Ascending aorta (tissue), 2 donors: ENCODE measurements around the gene DYNLL1. TPM values are rescaled to one million over a fixed set of nuclear protein-coding genes. Genes with fewer than 3 reads are reported as not detected.
A peak's percentile ranks its signal among the peaks of the same experiment; 100 is the strongest.

Experiments
- DNase-seq, 2 donors: peaks; one replicate each; pipeline ENCODE4 v3.0.0-alpha.2; 2019; ENCODE audit warnings: low spot score in 2 of 2
- H3K27ac ChIP-seq, 2 donors: fragments of 200-600 bp; sonication (generic); one replicate each; pipeline ENCODE4 v1.5.1; 2016 to 2017; ENCODE audit warnings: mild to moderate bottlenecking in 1 of 2
- H3K27me3 ChIP-seq: fragments of 200-600 bp; sonication (generic); one replicate; pipeline ENCODE4 v1.5.1; 2017
- H3K36me3 ChIP-seq, 2 donors: fragments of 200-600 bp; sonication (generic); one replicate each; pipeline ENCODE4 v1.5.1; 2016
- H3K4me1 ChIP-seq, 2 donors: fragments of 200-600 bp; sonication (generic); one replicate each; pipeline ENCODE4 v1.5.1; 2016 to 2017; ENCODE audit warnings: mild to moderate bottlenecking in 1 of 2
- H3K4me3 ChIP-seq, 2 donors: fragments of 200-600 bp; sonication (generic); one replicate each; pipeline ENCODE4 v1.5.1; 2016 to 2017; ENCODE audit warnings: mild to moderate bottlenecking in 1 of 2
- H3K9me3 ChIP-seq, 2 donors: fragments of 200-600 bp; sonication (generic); one replicate each; pipeline ENCODE4 v1.5.1; 2016
- CTCF ChIP-seq, 3 experiments: fragments of 200-600 bp in 2 of 3; fragments of 450-650 bp in 1 of 3; sonication (generic) in 2 of 3; IDR thresholded peaks; one replicate each; pipeline ENCODE4 v1.5.1; 2016 to 2019; ENCODE audit warnings: antibody characterized with exemption in 3 of 3, mild to moderate bottlenecking in 1 of 3, moderate library complexity in 1 of 3
- intact Hi-C: fragments of 100-400 bp; cut with DNase I; formaldehyde crosslinking; loops from one replicate; pipeline ENCODE4 v1.15.1; 2023
- total RNA-seq: library from RNA; depleted of rRNA; stranded (reverse); fragments of >200 nt; gene quantifications from one replicate; pipeline ENCODE4 v1.1.0, GENCODE V29; 2016

The DYNLL1 gene
- total RNA-seq, 1 donor from 2014 or later = 216 TPM

GRCh38 chr12:120539303-120539702 lies 43.4 kb downstream of the DYNLL1 start:
- H3K4me1 ChIP-seq = peaks cover 19 to 69% of the 10 kb centered on the region in 2 donors
- DNase-seq = no peak

GRCh38 chr12:120540445-120540844 lies 44.5 kb downstream of the DYNLL1 start:
- DNase-seq = no peak
- Histone ChIP-seq H3K27ac (peak overlapping the region; percentile 73 to 96), H3K9me3 (no peaks in the 10 kb centered on the region), H3K36me3 (peaks cover 0 to 3% of the 10 kb centered on the region in 2 donors), H3K27me3 (no peaks in the 10 kb centered on the region), H3K4me1 (peaks cover 19 to 69% of the 10 kb centered on the region in 2 donors), H3K4me3 (peak overlapping the region in 1 of 2 donors; percentile 4)
- intact Hi-C loops = no loop called here
- TF ChIP-seq CTCF (IDR thresholded peaks at IDR 0.05) = no peak

More at GRCh38 chr12:120539303-120539702, 43.4 kb downstream of the DYNLL1 start:
- intact Hi-C loops = no loop called here
- peak overlapping the region; percentile 42 to 96 for H3K4me3 ChIP-seq
- H3K9me3 ChIP-seq = no peaks in the 10 kb centered on the region
- peak overlapping the region; percentile 73 to 96 for H3K27ac ChIP-seq
- H3K36me3 ChIP-seq = peaks cover 0 to 3% of the 10 kb centered on the region in 2 donors
- no peak for TF ChIP-seq CTCF (IDR thresholded peaks at IDR 0.05)
- no peaks in the 10 kb centered on the region for H3K27me3 ChIP-seq

- Histone ChIP-seq H3K4me3 (no peak overlapping the region), H3K9me3 (no peaks in the 10 kb centered on the region), H3K27ac (peak overlapping the region in 1 of 2 donors; percentile 27), H3K27me3 (no peaks in the 10 kb centered on the region), H3K36me3 (peaks cover 12 to 13% of the 10 kb centered on the region in 2 donors), H3K4me1 (peaks cover 8 to 52% of the 10 kb centered on the region in 2 donors)
- intact Hi-C loops = no loop called here
- DNase-seq = no peak
- no peak for TF ChIP-seq CTCF (IDR thresholded peaks at IDR 0.05)
Measured at GRCh38 chr12:120542166-120542565, 46.3 kb downstream of the DYNLL1 start.

GRCh38 chr12:120544691-120545090 lies 48.8 kb downstream of the DYNLL1 start:
- Histone ChIP-seq H3K9me3 (no peaks in the 10 kb centered on the region), H3K27me3 (no peaks in the 10 kb centered on the region), H3K36me3 (peaks cover 33 to 38% of the 10 kb centered on the region in 2 donors), H3K4me1 (peaks cover 0 to 32% of the 10 kb centered on the region in 2 donors), H3K27ac (no peak overlapping the region), H3K4me3 (no peak overlapping the region)
- TF ChIP-seq CTCF (IDR thresholded peaks at IDR 0.05) = no peak
- intact Hi-C loops = no loop called here
- DNase-seq = no peak

- no peaks in the 10 kb centered on the region for H3K27me3 ChIP-seq
- intact Hi-C loops = no loop called here
- no peak for DNase-seq
- no peaks in the 10 kb centered on the region for H3K9me3 ChIP-seq
- no peak for TF ChIP-seq CTCF (IDR thresholded peaks at IDR 0.05)
- H3K27ac ChIP-seq = no peak overlapping the region
- H3K36me3 ChIP-seq = peaks cover 34 to 45% of the 10 kb centered on the region in 2 donors
- peaks cover 2 to 25% of the 10 kb centered on the region in 2 donors for H3K4me1 ChIP-seq
- no peak overlapping the region for H3K4me3 ChIP-seq
Measured at GRCh38 chr12:120546050-120546386, 50.1 kb downstream of the DYNLL1 start.

Other genes with a start within 250 kb of the DYNLL1 start
- 282 TPM for gene PXN, start 230.4 kb upstream of the DYNLL1 start, total RNA-seq
- gene RNU4-2, start 204.2 kb upstream of the DYNLL1 start, total RNA-seq = not detected
- not detected for gene RNU4-1, start 202.9 kb upstream of the DYNLL1 start, total RNA-seq
- not detected for gene SIRT4, start 193.8 kb upstream of the DYNLL1 start, total RNA-seq
- gene PLA2G1B, start 168.3 kb upstream of the DYNLL1 start, total RNA-seq = not detected
- gene MSI1, start 126.9 kb upstream of the DYNLL1 start, total RNA-seq = 0.11 TPM
- 686 TPM for gene COX6A1, start 58.0 kb upstream of the DYNLL1 start, total RNA-seq
- gene TRIAP1, start 49.7 kb upstream of the DYNLL1 start, total RNA-seq = 12.1 TPM
- 6.2 TPM for gene GATC, start 49.7 kb upstream of the DYNLL1 start, total RNA-seq
- gene SRSF9, start 26.4 kb upstream of the DYNLL1 start, total RNA-seq = 68.6 TPM
- 5.9 TPM for gene COQ5, start 33.0 kb downstream of the DYNLL1 start, total RNA-seq
- gene RNF10, start 38.2 kb downstream of the DYNLL1 start, total RNA-seq = 147 TPM
- 3.0 TPM for gene POP5, start 85.3 kb downstream of the DYNLL1 start, total RNA-seq
- gene CABP1, start 144.5 kb downstream of the DYNLL1 start, total RNA-seq = 0.32 TPM
- gene MLEC, start 191.0 kb downstream of the DYNLL1 start, total RNA-seq = 47.5 TPM
- 26.8 TPM for gene UNC119B, start 214.3 kb downstream of the DYNLL1 start, total RNA-seq
- 58.5 TPM for gene ACADS, start 229.7 kb downstream of the DYNLL1 start, total RNA-seq